SK-N-SH (cell line): Measurements from ENCODE around the gene NOD2. TPM values are rescaled to one million over a fixed set of nuclear protein-coding genes. Genes with fewer than 3 reads are reported as not detected.

Experiments
- CTCF ChIA-PET: fragments of 300-600, 350-600 bp; formaldehyde crosslinking; extraction: SDS; loops from one replicate; lab custom pipeline; 2021; lab: Yijun Ruan, JAX
- POLR2A ChIA-PET: fragments of 350-600 bp; sonication (Branson Sonifier 250); formaldehyde crosslinking; extraction: SDS; loops from one replicate; lab custom pipeline; 2020; ENCODE audit warnings: antibody characterized with exemption, inconsistent platforms; lab: Yijun Ruan, JAX
- DNase-seq: peaks from one replicate; pipeline ENCODE4 v3.0.0; 2012
- H2AFZ ChIP-seq: fragments of 200-600 bp; sonication (generic); 2 replicates; pipeline ENCODE4 v1.8.1; 2016; ENCODE audit warnings: antibody characterized with exemption, mild to moderate bottlenecking, low read depth
- H3F3A ChIP-seq: fragments of 200-600 bp; sonication (generic); replicated peaks from 2 replicates; pipeline ENCODE3; 2016; ENCODE audit warnings: antibody characterized with exemption, mild to moderate bottlenecking; ENCODE audit not compliant: insufficient read depth
- H3K27ac ChIP-seq, 2 experiments: fragments of 200-500 bp in 1 of 2; fragments of 200-600 bp in 1 of 2; sonication (Bioruptor generic) in 1 of 2; sonication (generic), shearing (Covaris generic) in 1 of 2; 2 replicates each; pipeline versions ENCODE4 v1.5.1 to v1.6.1; 2014 to 2016; ENCODE audit warnings: low read depth in 2 of 2, inconsistent platforms in 1 of 2, low read length in 1 of 2, mild to moderate bottlenecking in 1 of 2, mixed read lengths in 1 of 2
- H3K27me3 ChIP-seq: fragments of 200-600 bp; sonication (generic), shearing (Covaris generic); 2 replicates; pipeline ENCODE4 v1.6.1; 2016; ENCODE audit warnings: mixed run types; ENCODE audit not compliant: insufficient read depth
- H3K36me3 ChIP-seq, 2 experiments: fragments of 200-500 bp in 1 of 2; fragments of 200-600 bp in 1 of 2; sonication (Bioruptor generic) in 1 of 2; sonication (generic) in 1 of 2; replicated peaks in 1 of 2; 2 replicates each; pipeline versions ENCODE3 to v1.5.1; 2014 to 2016; ENCODE audit warnings: low read length in 1 of 2, mild to moderate bottlenecking in 1 of 2; ENCODE audit not compliant: insufficient read depth in 2 of 2, control insufficient read depth in 1 of 2
- H3K4me1 ChIP-seq, 2 experiments: fragments of 200-500 bp in 1 of 2; fragments of 200-600 bp in 1 of 2; sonication (Bioruptor generic) in 1 of 2; sonication (generic), shearing (Covaris generic) in 1 of 2; 2 replicates each; pipeline versions ENCODE4 v1.5.1 to v1.6.1; 2014 to 2016; ENCODE audit warnings: low read depth in 1 of 2, low read length in 1 of 2, mixed run types in 1 of 2; ENCODE audit not compliant: insufficient read depth in 2 of 2, control insufficient read depth in 1 of 2
- H3K4me2 ChIP-seq: fragments of 200-600 bp; sonication (generic), shearing (Covaris generic); 2 replicates; pipeline ENCODE4 v1.6.1; 2017; ENCODE audit warnings: mixed run types
- H3K4me3 ChIP-seq, 2 experiments: fragments of 200-500 bp in 1 of 2; fragments of 200-600 bp in 1 of 2; sonication (Bioruptor generic) in 1 of 2; sonication (generic), shearing (Covaris generic) in 1 of 2; 2 replicates each; pipeline versions ENCODE4 v1.5.1 to v1.8.1; 2014 to 2016; ENCODE audit warnings: low read depth in 2 of 2, inconsistent platforms in 1 of 2, low read length in 1 of 2, mild to moderate bottlenecking in 1 of 2, mixed read lengths in 1 of 2, moderate library complexity in 1 of 2
- H3K79me2 ChIP-seq: fragments of 200-600 bp; sonication (generic); 2 replicates; pipeline ENCODE4 v1.8.1; 2017; ENCODE audit warnings: mild to moderate bottlenecking; ENCODE audit not compliant: insufficient read depth
- H3K9ac ChIP-seq: fragments of 200-600 bp; sonication (generic); 2 replicates; pipeline ENCODE4 v1.6.1; 2017; ENCODE audit warnings: mixed run types
- H3K9me2 ChIP-seq: fragments of 200-600 bp; sonication (generic); 2 replicates; pipeline ENCODE4 v1.6.1; 2017; ENCODE audit warnings: mixed run types
- H3K9me3 ChIP-seq: fragments of 200-600 bp; sonication (generic); 2 replicates; pipeline ENCODE4 v1.6.1; 2017; ENCODE audit warnings: mixed run types, mild to moderate bottlenecking, moderate library complexity
- H4K20me1 ChIP-seq: fragments of 200-600 bp; sonication (generic); 2 replicates; pipeline ENCODE4 v1.6.1; 2017; ENCODE audit warnings: mild to moderate bottlenecking, mixed run types; ENCODE audit not compliant: insufficient read depth
- ELF1 ChIP-seq: IDR thresholded peaks from 2 replicates; pipeline ENCODE4 v1.4.0; 2012
- EZH2phosphoT487 ChIP-seq: fragments of 200-600 bp; sonication (generic); IDR thresholded peaks from 2 replicates; pipeline ENCODE4 v1.6.1; 2017; ENCODE audit warnings: low read depth, mixed run types, mild to moderate bottlenecking, antibody characterized with exemption, moderate library complexity, borderline replicate concordance
- FOSL2 ChIP-seq: IDR thresholded peaks from 2 replicates; pipeline ENCODE4 v1.4.0; 2012; ENCODE audit warnings: low read depth, mild to moderate bottlenecking, moderate library complexity, borderline replicate concordance
- FOXM1 ChIP-seq: IDR thresholded peaks from 2 replicates; pipeline ENCODE4 v1.4.0; 2012; ENCODE audit warnings: low read depth, mild to moderate bottlenecking
- GABPA ChIP-seq: IDR thresholded peaks from 2 replicates; pipeline ENCODE4 v1.4.0; 2012; ENCODE audit warnings: low read depth, mild to moderate bottlenecking
- IRF3 ChIP-seq: fragments of 150-350 bp; IDR thresholded peaks from 2 replicates; pipeline ENCODE4 v1.6.1; 2016; ENCODE audit warnings: mild to moderate bottlenecking, low read depth, low read length
- JUND ChIP-seq: IDR thresholded peaks from 2 replicates; pipeline ENCODE4 v1.4.0; 2012
- MAX ChIP-seq: IDR thresholded peaks from 2 replicates; pipeline ENCODE4 v1.4.0; 2012; ENCODE audit warnings: low read depth
- MXI1 ChIP-seq: IDR thresholded peaks from 2 replicates; pipeline ENCODE4 v1.6.1; 2012; ENCODE audit warnings: mild to moderate bottlenecking, low read depth, low read length, improper control_type of control experiment
- NFIC ChIP-seq: IDR thresholded peaks from 2 replicates; pipeline ENCODE4 v1.4.0; 2012; ENCODE audit warnings: borderline replicate concordance
- RAD21 ChIP-seq: IDR thresholded peaks from 2 replicates; pipeline ENCODE4 v1.6.1; 2012; ENCODE audit warnings: mild to moderate bottlenecking, low read length
- RCOR1 ChIP-seq: fragments of 150-350 bp; IDR thresholded peaks from 2 replicates; pipeline ENCODE4 v1.6.1; 2017; ENCODE audit warnings: antibody characterized with exemption, low read length
- REST ChIP-seq: IDR thresholded peaks from 2 replicates; pipeline ENCODE4 v1.6.1; 2012; ENCODE audit warnings: mild to moderate bottlenecking, low read depth, low read length, moderate library complexity
- RXRA ChIP-seq: IDR thresholded peaks from 2 replicates; pipeline ENCODE4 v1.4.0; 2012; ENCODE audit warnings: low read depth, mild to moderate bottlenecking, borderline replicate concordance
- SIN3A ChIP-seq: IDR thresholded peaks from 2 replicates; pipeline ENCODE4 v1.6.1; 2012; ENCODE audit warnings: low read depth, mild to moderate bottlenecking, low read length, moderate library complexity, borderline replicate concordance
- SMC3 ChIP-seq: IDR thresholded peaks from 2 replicates; pipeline ENCODE4 v1.6.1; 2012; ENCODE audit warnings: low read depth, low read length, improper control_type of control experiment
- TAF1 ChIP-seq: IDR thresholded peaks from 2 replicates; pipeline ENCODE4 v1.6.1; 2012; ENCODE audit warnings: low read depth, mild to moderate bottlenecking, low read length, moderate library complexity, borderline replicate concordance
- USF1 ChIP-seq: IDR thresholded peaks from 2 replicates; pipeline ENCODE4 v1.4.0; 2012; ENCODE audit warnings: low read depth, borderline replicate concordance
- USF2 ChIP-seq: fragments of 150-350 bp; IDR thresholded peaks from 2 replicates; pipeline ENCODE4 v1.6.1; 2017; ENCODE audit warnings: antibody characterized with exemption, low read length, low read depth, borderline replicate concordance
- WGBS: methylation state at CpG from one replicate; pipeline ENCODE4 v1.1.6; 2017; ENCODE audit warnings: low lambda C conversion rate; 5-methylcytosine and 5-hydroxymethylcytosine counted together
- polyA plus RNA-seq, 3 experiments: library from polyadenylated mRNA; depleted of rRNA; stranded (reverse); fragments of >200 nt; gene quantifications; 2 replicates each; pipeline ENCODE4 v1.2.3, GENCODE V29; 2012

NOD2 gene
- polyA plus RNA-seq, 1 of the 3 experiments (the other 2 are of a cell fraction), result not detected

- ChIA-PET CTCF (interaction anchor here (0.6 to 1.2 kb wide), 4 partner anchors 8 to 121 kb away, joined by 3 to 4 read pairs (median 3); no protein-coding TSS in a partner anchor), POLR2A (interaction anchor here (0.6 kb wide), 1 partner anchor 22 kb away, joined by 3 read pairs; no protein-coding TSS in a partner anchor)
- no peak overlapping the region for H3K4me2 ChIP-seq
- H3K27ac ChIP-seq, result no peak overlapping the region
- H3K4me1 ChIP-seq, result no peaks in the 10 kb centered on the region; a peak in 1 of 4 replicates
- no peaks in the 10 kb centered on the region for H4K20me1 ChIP-seq
- WGBS, result 57% methylated on average over 11 of the region's 11 CpGs
- H3K9me3 ChIP-seq, result no peaks in the 10 kb centered on the region
- H3K36me3 ChIP-seq, result no peaks in the 10 kb centered on the region
- TF ChIP-seq USF2 (no peak), RXRA (no peak), JUND (no peak), FOSL2 (no peak), REST (no peak), TAF1 (no peak), FOXM1 (no peak), MAX (no peak), NFIC (no peak), IRF3 (no peak), USF1 (no peak), SMC3 (no peak), RAD21 (no peak), ELF1 (no peak), SIN3A (no peak), EZH2phosphoT487 (no peak), GABPA (no peak), MXI1 (no peak), RCOR1 (no peak)
- H3F3A ChIP-seq, result no peaks in the 10 kb centered on the region
- no peak overlapping the region for H3K4me3 ChIP-seq
- H3K79me2 ChIP-seq, result no peaks in the 10 kb centered on the region
- no peak overlapping the region for H3K9ac ChIP-seq
- H2AFZ ChIP-seq, result no peak overlapping the region
- DNase-seq, result no peak
- no peaks in the 10 kb centered on the region; the same call in 1 of the 2 replicates for H3K27me3 ChIP-seq
- no peaks in the 10 kb centered on the region for H3K9me2 ChIP-seq
These were observed 8.5 kb upstream of the NOD2 start for GRCh38 chr16:50684823-50685461.
